ENCODE measurements around the gene KDR. TPM values are rescaled to one million over a fixed set of nuclear protein-coding genes. Genes with fewer than 3 reads are reported as not detected.

The KDR gene
- total RNA-seq, 1 donor from 2014 or later: 0.12 TPM

DNA sequence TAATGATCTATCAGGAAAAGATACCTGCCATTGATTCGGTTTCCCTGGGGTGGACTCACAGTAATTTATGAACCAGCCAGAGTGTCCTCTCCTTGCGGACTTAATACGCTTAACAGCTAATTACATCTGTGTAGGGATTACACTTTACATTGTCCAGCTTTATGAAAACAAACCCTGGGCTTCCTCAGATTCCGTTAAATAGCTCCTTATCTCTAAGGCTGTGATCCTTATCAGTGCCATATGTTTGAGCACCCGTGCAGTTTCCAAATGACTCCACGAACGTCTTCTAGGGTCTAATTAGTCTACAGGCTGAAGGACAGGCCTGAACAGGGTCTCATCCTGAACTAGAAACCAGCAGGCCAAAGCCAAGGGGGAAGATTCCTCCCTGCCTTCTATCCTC lies 56.9 kb downstream of the KDR start:
- H3K9me3 Mint-ChIP-seq: no peaks in the 10 kb centered on the region
- no peak for DNase-seq (ENCODE audit: low read depth, low spot score)
- H3K27ac Mint-ChIP-seq (ENCODE audit: unreplicated experiment): no peak overlapping the region
- no peaks in the 10 kb centered on the region for H3K4me1 Mint-ChIP-seq
- no peaks in the 10 kb centered on the region for H3K36me3 Mint-ChIP-seq (ENCODE audit: low read depth)
- no peak for TF ChIP-seq CTCF (conservative IDR thresholded peaks at IDR 0.05)
- no peaks in the 10 kb centered on the region for H3K27me3 Mint-ChIP-seq (ENCODE audit: low read depth)
- no peak overlapping the region for H3K4me3 Mint-ChIP-seq

GRCh38 chr4:55066018-55066417 lies 59.4 kb downstream of the KDR start:
- H3K27me3 Mint-ChIP-seq (ENCODE audit: low read depth): no peaks in the 10 kb centered on the region
- H3K27ac Mint-ChIP-seq (ENCODE audit: unreplicated experiment): no peak overlapping the region
- no peak for DNase-seq (ENCODE audit: low read depth, low spot score)
- H3K36me3 Mint-ChIP-seq (ENCODE audit: low read depth): no peaks in the 10 kb centered on the region
- TF ChIP-seq CTCF (conservative IDR thresholded peaks at IDR 0.05): no peak
- H3K4me1 Mint-ChIP-seq: no peaks in the 10 kb centered on the region
- H3K9me3 Mint-ChIP-seq: no peaks in the 10 kb centered on the region
- no peak overlapping the region for H3K4me3 Mint-ChIP-seq

DNA sequence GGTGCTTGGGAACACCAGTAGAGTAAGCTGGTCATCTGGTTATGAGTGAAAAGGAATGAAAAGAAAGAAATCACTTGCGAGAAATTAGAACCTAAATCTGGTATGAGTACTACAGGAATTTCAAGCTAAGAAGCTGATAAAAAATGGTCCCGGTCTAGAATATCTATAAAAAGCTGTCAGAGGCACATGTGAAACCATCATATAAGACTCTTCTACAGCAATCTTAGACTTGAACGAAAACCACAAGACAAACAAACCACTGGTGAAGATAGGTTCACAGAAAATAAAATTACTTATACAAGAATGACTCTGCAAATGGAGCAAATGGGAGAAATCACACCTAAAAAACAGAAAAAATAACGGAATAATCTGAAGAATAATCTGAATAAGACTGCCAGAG lies 69.9 kb downstream of the KDR start:
- H3K4me1 Mint-ChIP-seq: no peaks in the 10 kb centered on the region
- peaks cover 3% of the 10 kb centered on the region for H3K27me3 Mint-ChIP-seq (ENCODE audit: low read depth)
- H3K36me3 Mint-ChIP-seq (ENCODE audit: low read depth): no peaks in the 10 kb centered on the region
- no peak overlapping the region for H3K4me3 Mint-ChIP-seq
- peaks cover 5% of the 10 kb centered on the region for H3K9me3 Mint-ChIP-seq
- H3K27ac Mint-ChIP-seq (ENCODE audit: unreplicated experiment): no peak overlapping the region
- no peak for TF ChIP-seq CTCF (conservative IDR thresholded peaks at IDR 0.05)
- DNase-seq (ENCODE audit: low read depth, low spot score): no peak

- Mint-ChIP-seq H3K36me3 (ENCODE audit: low read depth) (no peaks in the 10 kb centered on the region), H3K27me3 (ENCODE audit: low read depth) (peaks cover 3% of the 10 kb centered on the region), H3K27ac (ENCODE audit: unreplicated experiment) (no peak overlapping the region), H3K4me3 (no peak overlapping the region), H3K4me1 (no peaks in the 10 kb centered on the region), H3K9me3 (peaks cover 8% of the 10 kb centered on the region)
- DNase-seq (ENCODE audit: low read depth, low spot score): no peak
- no peak for TF ChIP-seq CTCF (conservative IDR thresholded peaks at IDR 0.05)
These were observed 73.9 kb downstream of the KDR start for GRCh38 chr4:55051532-55051931.

GRCh38 chr4:55050418-55050950 lies 74.9 kb downstream of the KDR start:
- Mint-ChIP-seq H3K27ac (ENCODE audit: unreplicated experiment) (no peak overlapping the region), H3K9me3 (peaks cover 8% of the 10 kb centered on the region), H3K4me3 (no peak overlapping the region), H3K4me1 (no peaks in the 10 kb centered on the region), H3K36me3 (ENCODE audit: low read depth) (no peaks in the 10 kb centered on the region), H3K27me3 (ENCODE audit: low read depth) (peaks cover 3% of the 10 kb centered on the region)
- no peak for DNase-seq (ENCODE audit: low read depth, low spot score)
- TF ChIP-seq CTCF (conservative IDR thresholded peaks at IDR 0.05): no peak

Data from neural crest cell (in vitro differentiated cells).